Amniotic stem cell (primary cell): ENCODE measurements around the gene ERN2.
"Not testable (repeated sequence)": the region's sequence is repeated elsewhere in the genome, so short reads cannot be mapped to it uniquely, and the experiment has no call there.

Source experiments
- DNase-seq: peaks from one replicate; lab custom pipeline; 2025; lab: John Stamatoyannopoulos, UW

The ERN2 gene

GRCh38 chr16:23722613-23723240 is 9.7 kb upstream of the ERN2 start:
- DNase-seq = not testable (repeated sequence)

GRCh38 chr16:23716484-23716883 is 3.5 kb upstream of the ERN2 start:
- DNase-seq = no peak

GRCh38 chr16:23711785-23712184 is 1.2 kb downstream of the ERN2 start:
- DNase-seq = no peak

DNA sequence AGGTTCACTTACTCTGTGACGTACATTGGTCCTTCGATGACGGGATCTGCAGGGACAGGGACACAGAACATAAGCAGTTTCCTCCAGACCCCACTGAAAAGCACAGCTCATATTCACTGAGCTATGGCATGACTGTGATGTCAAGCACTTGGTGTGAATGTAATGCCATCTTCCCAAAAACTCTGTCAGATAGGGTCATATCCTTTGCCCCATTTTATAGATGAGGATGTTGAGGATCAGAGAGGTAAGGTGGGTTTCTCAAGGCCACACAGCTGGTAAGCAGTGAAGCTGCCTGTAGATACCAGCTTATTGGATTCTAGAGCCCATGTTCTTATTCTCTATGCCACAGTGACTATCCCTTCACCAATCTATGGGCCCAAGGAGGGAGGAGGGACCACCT is 2.5 kb downstream of the ERN2 start:
- no peak for DNase-seq

- DNase-seq = no peak
These were observed 3.0 kb downstream of the ERN2 start for GRCh38 chr16:23710008-23710407.

- no peak for DNase-seq
These were observed 3.5 kb downstream of the ERN2 start for GRCh38 chr16:23709536-23709935.

DNA sequence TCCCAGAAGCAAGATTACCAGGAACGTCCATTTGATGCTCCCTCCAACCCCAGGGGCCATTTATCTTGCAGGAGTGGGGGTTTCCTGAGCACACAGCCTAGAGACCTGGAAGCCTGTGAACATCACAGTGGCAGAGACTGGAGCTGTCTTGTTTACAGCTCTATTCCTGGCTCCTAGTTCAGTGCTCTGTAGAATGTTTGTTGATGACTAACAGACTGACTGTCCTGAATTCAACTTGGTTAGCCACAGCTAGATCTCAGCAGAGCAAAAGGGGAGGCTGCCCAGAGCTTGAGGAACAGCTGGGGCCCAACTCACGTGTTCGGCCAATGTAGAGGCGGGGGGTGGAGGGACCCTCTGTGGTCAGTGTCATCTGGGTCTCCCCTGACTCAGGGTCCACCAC is 6.6 kb downstream of the ERN2 start:
- DNase-seq = no peak

GRCh38 chr16:23705517-23705902 is 7.5 kb downstream of the ERN2 start:
- DNase-seq = no peak

- no peak for DNase-seq
These were observed 8.1 kb downstream of the ERN2 start for GRCh38 chr16:23704772-23705516.

DNA sequence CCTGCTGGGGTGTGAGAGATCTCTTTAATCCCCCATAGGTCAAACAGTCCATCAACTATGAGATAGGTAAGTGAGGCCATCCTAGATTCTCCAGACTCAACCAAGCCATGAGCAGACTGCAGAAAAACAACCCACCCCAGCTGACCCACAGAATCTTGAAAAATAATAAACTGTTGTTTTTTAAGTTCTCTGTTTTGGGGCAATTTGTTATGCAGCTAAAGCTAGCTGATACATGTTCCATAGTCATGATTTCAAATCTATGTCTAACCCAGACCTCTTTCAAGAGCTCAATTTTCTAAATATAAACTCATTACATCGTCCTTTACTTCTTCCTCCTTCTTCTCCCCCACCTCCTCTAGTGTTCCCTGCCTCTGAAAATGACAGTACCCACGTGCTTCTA is 10.1 kb downstream of the ERN2 start:
- DNase-seq = no peak

DNA sequence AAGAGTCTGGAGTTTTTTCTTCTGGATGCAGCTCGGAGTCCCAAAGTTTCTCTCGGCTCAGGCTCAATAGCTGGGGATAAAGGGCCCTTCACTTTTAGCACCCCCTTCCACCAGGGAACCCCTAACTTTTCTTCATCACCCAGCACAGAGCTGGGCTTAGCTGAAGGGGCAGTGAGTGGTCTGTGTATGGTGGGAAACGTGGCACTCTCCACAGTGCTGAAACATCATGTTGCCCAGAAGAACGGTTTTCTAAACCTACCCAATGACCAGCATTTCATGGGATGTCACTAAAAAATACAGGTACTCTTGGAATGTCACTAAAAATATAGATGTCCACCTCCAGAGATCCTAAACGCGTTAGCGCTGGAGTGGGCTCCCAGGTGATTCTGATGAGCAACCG is 12.0 kb downstream of the ERN2 start:
- no peak for DNase-seq

DNA sequence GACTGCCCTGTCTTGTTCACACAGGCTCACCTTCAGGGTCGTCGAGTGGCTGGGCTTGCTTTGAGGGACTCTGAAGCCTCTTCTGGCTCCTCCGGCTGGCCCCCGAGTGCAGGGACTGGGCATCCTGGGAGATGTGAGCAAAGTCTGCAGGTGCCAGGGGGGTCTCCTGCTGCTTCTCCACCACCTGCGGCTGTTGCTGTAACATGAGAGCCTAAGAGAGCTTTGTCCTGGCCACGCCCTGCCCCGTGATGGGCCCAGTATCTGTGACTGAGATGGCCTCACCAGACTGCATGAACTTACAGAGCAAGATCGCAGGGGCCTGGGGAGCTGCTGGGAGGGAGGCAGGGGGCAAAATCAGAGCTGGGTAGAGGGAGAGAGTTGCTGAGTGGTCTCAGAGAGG is 12.5 kb downstream of the ERN2 start:
- no peak for DNase-seq

- no peak for DNase-seq
These were observed 12.9 kb downstream of the ERN2 start for GRCh38 chr16:23700093-23700492.

- no peak for DNase-seq
These were observed 13.9 kb downstream of the ERN2 start for GRCh38 chr16:23699100-23699499.

- DNase-seq = no peak
These were observed 17.3 kb downstream of the ERN2 start for GRCh38 chr16:23695756-23696155.

GRCh38 chr16:23694644-23695373 is 18.2 kb downstream of the ERN2 start:
- DNase-seq = no peak

- no peak for DNase-seq
These were observed 18.8 kb downstream of the ERN2 start for GRCh38 chr16:23694265-23694643.

DNA sequence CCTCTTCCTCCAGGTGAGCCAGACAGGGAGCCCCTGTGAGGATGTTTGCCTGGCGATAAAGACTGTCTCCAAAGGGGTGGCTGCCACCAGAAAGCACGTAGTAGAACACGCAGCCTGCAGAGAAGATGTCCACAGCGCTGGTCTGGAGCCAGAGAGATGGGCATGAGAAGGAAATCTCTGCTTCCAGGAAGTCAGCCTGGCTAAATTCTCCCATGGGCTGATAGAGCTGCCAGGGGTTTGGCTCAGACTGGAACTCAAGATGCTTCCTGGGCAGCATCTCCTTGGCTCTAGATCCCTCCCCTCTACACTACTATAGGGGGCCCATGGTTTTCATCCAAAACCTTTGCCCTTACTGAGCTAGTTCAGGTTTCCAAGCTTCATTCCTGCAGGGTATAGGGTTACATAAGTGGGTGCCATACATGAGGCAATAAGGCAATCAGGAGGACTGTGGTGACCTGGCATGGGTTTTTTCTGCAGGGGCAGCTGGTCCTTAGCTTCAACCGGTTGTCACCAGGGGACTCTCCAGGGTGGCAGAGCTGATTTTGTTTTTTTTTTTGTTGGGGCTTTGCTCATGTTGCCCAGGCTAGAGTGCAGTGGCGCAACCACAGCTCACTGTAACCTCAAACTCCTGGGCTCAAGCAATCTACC is 20.7 kb downstream of the ERN2 start:
- DNase-seq = no peak

DNA sequence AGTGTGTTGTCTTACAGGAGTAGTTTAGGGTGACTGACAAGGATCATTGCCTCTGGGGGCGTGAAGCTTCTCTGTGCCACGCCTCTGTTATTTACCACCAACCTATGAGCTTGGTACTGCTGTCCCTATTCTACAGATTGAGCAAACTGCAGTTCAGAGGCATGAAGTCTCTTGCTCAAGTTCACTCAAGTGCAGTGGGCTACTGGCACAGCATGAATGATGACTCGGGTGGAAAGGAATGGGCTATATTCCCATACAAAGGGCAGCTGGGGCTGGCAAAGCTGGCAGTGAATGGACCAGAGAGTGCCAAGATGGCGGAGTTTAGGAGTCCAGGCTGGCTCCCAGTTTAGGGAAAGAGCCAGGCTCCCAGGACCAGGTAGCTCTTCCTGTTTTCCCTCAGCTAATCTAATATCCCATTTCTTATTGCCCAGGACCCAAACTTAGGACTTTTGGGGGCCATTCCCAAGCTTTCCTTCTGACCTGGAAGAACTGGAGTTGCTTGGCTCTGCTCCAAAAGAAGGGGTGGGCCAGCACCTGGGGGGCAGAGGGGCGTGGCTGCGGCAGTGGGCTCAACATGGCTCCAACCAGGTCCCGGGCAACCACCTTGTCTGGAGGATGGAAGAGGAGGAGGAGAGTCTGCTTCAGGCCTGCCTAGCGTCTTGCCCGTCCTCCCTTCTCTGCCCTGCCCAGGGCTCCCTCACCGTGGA is 21.4 kb downstream of the ERN2 start:
- DNase-seq = no peak

DNA sequence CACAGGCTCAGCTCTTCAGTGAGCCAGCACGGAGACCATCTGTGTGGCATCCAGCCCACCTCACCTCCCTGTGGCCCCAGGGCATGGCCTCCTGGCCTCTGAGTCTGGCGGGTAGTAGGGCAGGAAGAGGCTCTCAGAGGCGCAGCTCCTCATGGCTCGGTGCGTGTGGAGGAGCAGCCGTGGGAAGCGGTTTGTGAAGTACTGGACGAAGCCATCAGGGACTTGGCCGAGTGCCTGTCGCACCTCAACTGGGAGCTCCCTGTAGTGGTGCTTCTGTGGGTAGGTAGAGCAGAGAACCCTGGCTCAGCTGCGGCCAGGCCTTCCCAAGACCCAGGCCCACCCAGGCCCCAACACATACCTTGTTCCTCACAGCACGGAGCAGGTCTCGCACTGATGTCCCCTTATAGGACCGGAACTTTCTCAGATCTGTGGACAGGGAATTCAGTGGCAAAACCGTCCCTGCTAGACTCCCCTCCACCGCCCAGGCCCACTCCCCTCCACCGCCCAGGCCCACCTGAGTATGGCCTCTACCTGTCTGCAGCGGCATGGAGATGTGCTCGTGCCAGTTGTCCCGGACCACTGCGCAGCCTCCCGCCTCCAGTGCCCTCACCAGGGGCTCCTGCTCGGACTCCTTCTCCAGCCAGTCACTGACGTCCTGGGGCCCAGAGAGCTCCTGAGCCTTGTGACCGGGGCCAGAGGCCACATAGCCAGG is 22.1 kb downstream of the ERN2 start:
- no peak for DNase-seq

GRCh38 chr16:23689442-23690187 is 23.4 kb downstream of the ERN2 start:
- DNase-seq = no peak
